Activated CD8-positive, alpha-beta memory T cell treated with anti-CD3 and anti-CD28 coated beads, Interleukin-2, amount 50 U/mL, for 24 hours (primary cell): Measurements from ENCODE around the gene GHR.
"Not testable (repeated sequence)": the region's sequence is repeated elsewhere in the genome, so short reads cannot be mapped to it uniquely, and the experiment has no call there.

ENCODE experiments used
- DNase-seq: peaks from one replicate; pipeline ENCODE4 v3.0.0-alpha.2; 2020; ENCODE audit errors: extremely low read depth

The GHR gene

GRCh38 chr5:42718591-42718990, 295.4 kb downstream of the GHR start:
- DNase-seq = no peak

GRCh38 chr5:42719034-42719433, 295.8 kb downstream of the GHR start:
- DNase-seq = no peak

- DNase-seq = no peak
Measured at GRCh38 chr5:42720251-42720650, 297.0 kb downstream of the GHR start.

- DNase-seq = no peak
Measured at GRCh38 chr5:42721484-42721883, 298.2 kb downstream of the GHR start.

GRCh38 chr5:42734531-42735058, 311.4 kb downstream of the GHR start:
- DNase-seq = not testable (repeated sequence)

GRCh38 chr5:42740920-42741319, 317.7 kb downstream of the GHR start:
- no peak for DNase-seq

GRCh38 chr5:42745426-42745825, 322.2 kb downstream of the GHR start:
- DNase-seq = no peak

GRCh38 chr5:42745856-42746255, 322.6 kb downstream of the GHR start:
- no peak for DNase-seq

- DNase-seq = no peak
Measured at GRCh38 chr5:42749020-42749419, 325.8 kb downstream of the GHR start.

- DNase-seq = no peak
Measured at GRCh38 chr5:42750507-42750906, 327.3 kb downstream of the GHR start.

- DNase-seq = no peak
Measured at GRCh38 chr5:42751044-42751443, 327.8 kb downstream of the GHR start.

GRCh38 chr5:42753099-42753498, 329.9 kb downstream of the GHR start:
- DNase-seq = no peak

GRCh38 chr5:42756606-42757601, 333.7 kb downstream of the GHR start, which contains the start of gene CCDC152:
CCDC152 (plus strand) TSS chr5:42756818; CDS start chr5:42759122, 2,304 bp downstream.
- peak; percentile 13 for DNase-seq

GRCh38 chr5:42759456-42759855, 336.2 kb downstream of the GHR start:
- no peak for DNase-seq

- no peak for DNase-seq
Measured at GRCh38 chr5:42760426-42760825, 337.2 kb downstream of the GHR start.

- DNase-seq = no peak
Measured at GRCh38 chr5:42761791-42762190, 338.6 kb downstream of the GHR start.

- no peak for DNase-seq
Measured at GRCh38 chr5:42767491-42768105, 344.4 kb downstream of the GHR start.

- DNase-seq = no peak
Measured at GRCh38 chr5:42768106-42768504, 344.9 kb downstream of the GHR start.

- DNase-seq = no peak
Measured at GRCh38 chr5:42770003-42770402, 346.8 kb downstream of the GHR start.
